GM18505 (cell line): Measurements from ENCODE around the gene CAV1.

ENCODE experiments used
- ATAC-seq: cut with Tn5 transposase; IDR thresholded peaks from one replicate; pipeline ENCODE4 v1.9.1; 2021; ENCODE audit not compliant: unreplicated experiment
- POLR2A ChIP-seq: IDR thresholded peaks from 4 replicates; pipeline ENCODE4 v1.6.1; 2011; ENCODE audit warnings: borderline replicate concordance; ENCODE audit not compliant: insufficient read depth, insufficient read length; ENCODE audit errors: extremely low read depth

The CAV1 gene

GRCh38 chr7:116547347-116547746, 22.5 kb downstream of the CAV1 start:
- TF ChIP-seq POLR2A, result no peak
- no peak for ATAC-seq

GRCh38 chr7:116548506-116548905, 23.7 kb downstream of the CAV1 start:
- TF ChIP-seq POLR2A, result no peak
- peak; percentile 91 for ATAC-seq

GRCh38 chr7:116549370-116549769, 24.5 kb downstream of the CAV1 start:
- TF ChIP-seq POLR2A, result no peak
- ATAC-seq, result no peak

- no peak for TF ChIP-seq POLR2A
- no peak for ATAC-seq
Measured at GRCh38 chr7:116551692-116552091, 26.9 kb downstream of the CAV1 start.

- no peak for TF ChIP-seq POLR2A
- ATAC-seq, result no peak
Measured at GRCh38 chr7:116552602-116553001, 27.8 kb downstream of the CAV1 start.

- ATAC-seq, result no peak
- TF ChIP-seq POLR2A, result no peak
Measured at GRCh38 chr7:116553168-116553964, 28.5 kb downstream of the CAV1 start.

GRCh38 chr7:116554436-116554835, 29.6 kb downstream of the CAV1 start:
- no peak for TF ChIP-seq POLR2A
- ATAC-seq, result no peak

GRCh38 chr7:116554911-116555310, 30.1 kb downstream of the CAV1 start:
- no peak for ATAC-seq
- TF ChIP-seq POLR2A, result no peak

GRCh38 chr7:116557066-116557585, 32.3 kb downstream of the CAV1 start:
- no peak for TF ChIP-seq POLR2A
- ATAC-seq, result no peak

- ATAC-seq, result no peak
Measured at GRCh38 chr7:116557901-116558300, 33.1 kb downstream of the CAV1 start.

GRCh38 chr7:116560021-116560970, 35.5 kb downstream of the CAV1 start:
- TF ChIP-seq POLR2A, result no peak
- no peak for ATAC-seq

More at GRCh38 chr7:116557901-116558300, 33.1 kb downstream of the CAV1 start:
- TF ChIP-seq POLR2A, result no peak

- TF ChIP-seq POLR2A, result no peak
Measured at GRCh38 chr7:116561697-116562483, 37.1 kb downstream of the CAV1 start.

More at GRCh38 chr7:116561697-116562483, 37.1 kb downstream of the CAV1 start:
- ATAC-seq, result no peak
